H9 (cell line): Measurements from ENCODE around the gene GHRHR. TPM values are rescaled to one million over a fixed set of nuclear protein-coding genes. Genes with fewer than 3 reads are reported as not detected.
A peak's percentile ranks its signal among the peaks of the same experiment; 100 is the strongest.

ENCODE experiments used
- DNase-seq: peaks from one replicate; pipeline ENCODE4 v3.0.0-alpha.2; 2017
- H2AFZ ChIP-seq: one replicate; pipeline ENCODE4 v1.6.1; 2013; ENCODE audit warnings: mild to moderate bottlenecking, low read length, control low read depth, moderate library complexity
- H2AK5ac ChIP-seq: 2 replicates; pipeline ENCODE4 v1.6.1; 2013; ENCODE audit warnings: low read length, control low read depth, mixed read lengths; ENCODE audit not compliant: insufficient read length
- H2BK120ac ChIP-seq: one replicate; pipeline ENCODE4 v1.6.1; 2013; ENCODE audit warnings: low read depth, mild to moderate bottlenecking, low read length, control low read depth, inconsistent platforms; ENCODE audit not compliant: poor library complexity, severe bottlenecking
- H2BK12ac ChIP-seq: 2 replicates; pipeline ENCODE4 v1.6.1; 2013; ENCODE audit warnings: low read length, control low read depth, mixed read lengths, low read depth; ENCODE audit not compliant: insufficient read length
- H2BK15ac ChIP-seq: 2 replicates; pipeline ENCODE4 v1.6.1; 2013; ENCODE audit warnings: low read depth, low read length, control low read depth
- H2BK20ac ChIP-seq: one replicate; pipeline ENCODE4 v1.6.1; 2013; ENCODE audit warnings: low read depth, mild to moderate bottlenecking, low read length, control low read depth, inconsistent platforms; ENCODE audit not compliant: poor library complexity, severe bottlenecking
- H2BK5ac ChIP-seq: 2 replicates; pipeline ENCODE4 v1.6.1; 2013; ENCODE audit warnings: low read length, control low read depth, mixed read lengths; ENCODE audit not compliant: insufficient read length
- H3K14ac ChIP-seq: 2 replicates; pipeline ENCODE4 v1.6.1; 2013; ENCODE audit warnings: low read length, control low read depth; ENCODE audit not compliant: insufficient read depth
- H3K18ac ChIP-seq: 2 replicates; pipeline ENCODE4 v1.6.1; 2013; ENCODE audit warnings: low read depth, mild to moderate bottlenecking, mixed read lengths, low read length, control low read depth; ENCODE audit not compliant: insufficient read length
- H3K23ac ChIP-seq: 2 replicates; pipeline ENCODE4 v1.6.1; 2013; ENCODE audit warnings: low read length, control low read depth, mixed read lengths, low read depth; ENCODE audit not compliant: insufficient read length
- H3K23me2 ChIP-seq: 2 replicates; pipeline ENCODE4 v1.6.1; 2013; ENCODE audit warnings: low read depth, mild to moderate bottlenecking, mixed read lengths, low read length, control low read depth; ENCODE audit not compliant: insufficient read length, poor library complexity, severe bottlenecking
- H3K27ac ChIP-seq: 2 replicates; pipeline ENCODE4 v1.5.1; 2013; ENCODE audit warnings: low read length, control low read depth, mixed read lengths, low read depth; ENCODE audit not compliant: insufficient read length
- H3K27me3 ChIP-seq: 2 replicates; pipeline ENCODE4 v1.6.1; 2013; ENCODE audit warnings: low read length, control low read depth, inconsistent platforms; ENCODE audit not compliant: insufficient read depth
- H3K4ac ChIP-seq: 2 replicates; pipeline ENCODE4 v1.6.1; 2013; ENCODE audit warnings: low read depth, mild to moderate bottlenecking, control low read depth, inconsistent platforms, low read length, moderate library complexity
- H3K4me1 ChIP-seq: 2 replicates; pipeline ENCODE4 v1.6.1; 2013; ENCODE audit warnings: low read length, control low read depth, inconsistent platforms; ENCODE audit not compliant: insufficient read depth
- H3K4me2 ChIP-seq: 2 replicates; pipeline ENCODE4 v1.6.1; 2013; ENCODE audit warnings: low read length, control low read depth, mixed read lengths; ENCODE audit not compliant: insufficient read length, insufficient read depth
- H3K56ac ChIP-seq: 2 replicates; pipeline ENCODE4 v1.6.1; 2013; ENCODE audit warnings: low read depth, mild to moderate bottlenecking, mixed read lengths, low read length, control low read depth; ENCODE audit not compliant: insufficient read length
- H3K79me1 ChIP-seq: 2 replicates; pipeline ENCODE4 v1.6.1; 2013; ENCODE audit warnings: low read depth, mild to moderate bottlenecking, moderate library complexity, low read length, control low read depth, inconsistent platforms; ENCODE audit not compliant: insufficient read depth, poor library complexity, severe bottlenecking
- H3K79me2 ChIP-seq: 2 replicates; pipeline ENCODE4 v1.6.1; 2013; ENCODE audit warnings: low read length, control low read depth, inconsistent platforms; ENCODE audit not compliant: insufficient read depth
- H3K9ac ChIP-seq: 2 replicates; pipeline ENCODE4 v1.6.1; 2013; ENCODE audit warnings: low read length, control low read depth, mixed read lengths; ENCODE audit not compliant: insufficient read length; ENCODE audit errors: extremely low read depth
- H3K9me3 ChIP-seq: one replicate; pipeline ENCODE4 v1.6.1; 2013; ENCODE audit warnings: low read depth, low read length, inconsistent platforms; ENCODE audit not compliant: control insufficient read depth
- H3T11ph ChIP-seq: one replicate; pipeline ENCODE4 v1.6.1; 2013; ENCODE audit warnings: mild to moderate bottlenecking, low read length, control low read depth, inconsistent platforms
- H4K20me1 ChIP-seq: one replicate; pipeline ENCODE4 v1.6.1; 2013; ENCODE audit not compliant: control insufficient read depth, insufficient read length, insufficient read depth
- H4K5ac ChIP-seq: 2 replicates; pipeline ENCODE4 v1.6.1; 2013; ENCODE audit warnings: low read depth, mild to moderate bottlenecking, mixed read lengths, low read length, control low read depth; ENCODE audit not compliant: insufficient read length
- H4K8ac ChIP-seq: replicated peaks from 2 replicates; pipeline ENCODE4 v1.6.1; 2013; ENCODE audit warnings: low read length, control low read depth, mixed read lengths, low read depth; ENCODE audit not compliant: insufficient read length
- H4K91ac ChIP-seq: 2 replicates; pipeline ENCODE4 v1.6.1; 2013; ENCODE audit warnings: low read depth, mild to moderate bottlenecking, moderate library complexity, mixed read lengths, low read length, control low read depth; ENCODE audit not compliant: insufficient read length
- H3K27ac Mint-ChIP-seq, 3 experiments: 2 replicates in 2 of 3; 3 replicates in 1 of 3; pipeline ENCODE4 v1.8.0; 2020 to 2021; ENCODE audit warnings: mixed read lengths in 3 of 3, mild to moderate bottlenecking in 1 of 3, moderate library complexity in 1 of 3
- H3K27me3 Mint-ChIP-seq: 2 replicates; pipeline ENCODE4 v1.8.0; 2021; ENCODE audit warnings: low read depth, mild to moderate bottlenecking, moderate library complexity, mixed read lengths
- H3K36me3 Mint-ChIP-seq, 3 experiments: 2 replicates in 2 of 3; 3 replicates in 1 of 3; pipeline ENCODE4 v1.8.0; 2020 to 2021; ENCODE audit warnings: low read depth in 3 of 3, mixed read lengths in 3 of 3; ENCODE audit not compliant: insufficient read depth in 1 of 3
- H3K4me1 Mint-ChIP-seq, 2 experiments: 2 replicates each; pipeline ENCODE4 v1.8.0; 2020; ENCODE audit warnings: mixed read lengths in 2 of 2
- H3K4me3 Mint-ChIP-seq, 2 experiments: 2 replicates in 1 of 2; 3 replicates in 1 of 2; pipeline ENCODE4 v1.8.0; 2020 to 2021; ENCODE audit warnings: mild to moderate bottlenecking in 2 of 2, mixed read lengths in 2 of 2, moderate library complexity in 1 of 2
- H3K9me3 Mint-ChIP-seq, 2 experiments: 2 replicates in 1 of 2; 3 replicates in 1 of 2; pipeline ENCODE4 v1.8.0; 2020; ENCODE audit warnings: mild to moderate bottlenecking in 2 of 2, mixed read lengths in 2 of 2, moderate library complexity in 1 of 2
- CTCF ChIP-seq: fragments of 200-600 bp; sonication (generic); conservative IDR thresholded peaks from 3 replicates; pipeline ENCODE4 v1.8.0; 2021; ENCODE audit warnings: antibody characterized with exemption, mild to moderate bottlenecking
- WGBS: extraction: QIAGEN DNeasy Blood & Tissue Kit; methylation state at CpG from one replicate; pipeline ENCODE4 v1.1.7; 2013; ENCODE audit warnings: missing lambda C conversion rate, low lambda C conversion rate, mixed read lengths; ENCODE audit not compliant: insufficient read length; ENCODE audit errors: extremely low coverage; 5-methylcytosine and 5-hydroxymethylcytosine counted together
- total RNA-seq: library from RNA; stranded (reverse); gene quantifications from 2 replicates; pipeline ENCODE4 v1.2.1, GENCODE V29; 2021

The GHRHR gene
- total RNA-seq, 1 experiment from 2014 or later = 7.4 TPM

GRCh38 chr7:30925913-30926312, 37.8 kb upstream of the GHRHR start:
- H3K27ac ChIP-seq = no peak overlapping the region
- H3K27me3 Mint-ChIP-seq = peaks cover 39% of the 10 kb centered on the region

More at GRCh38 chr7:30925913-30926312, 37.8 kb upstream of the GHRHR start:
- no peak for TF ChIP-seq CTCF
- H3K4me1 Mint-ChIP-seq = peaks cover 0 to 3% of the 10 kb centered on the region in 2 experiments; a peak in 2 of 4 replicates
- Histone ChIP-seq H4K20me1 (no peaks in the 10 kb centered on the region), H2BK12ac (no peak overlapping the region), H2BK20ac (no peak overlapping the region), H2BK15ac (no peak overlapping the region), H3K23me2 (no peaks in the 10 kb centered on the region), H2AFZ (no peak overlapping the region), H4K91ac (no peak overlapping the region), H3K18ac (no peak overlapping the region), H3K14ac (no peak overlapping the region; the same call in 1 of the 2 replicates), H4K8ac (no peak overlapping the region), H3K9me3 (no peaks in the 10 kb centered on the region), H3K4ac (no peak overlapping the region), H3K4me1 (no peaks in the 10 kb centered on the region), H3K23ac (no peak overlapping the region), H3T11ph (no peak overlapping the region), H3K56ac (no peak overlapping the region), H3K27me3 (no peaks in the 10 kb centered on the region), H4K5ac (no peak overlapping the region), H2BK5ac (no peak overlapping the region), H3K9ac (no peak overlapping the region), H3K4me2 (no peak overlapping the region), H2AK5ac (no peak overlapping the region), H3K79me1 (no peaks in the 10 kb centered on the region), H3K79me2 (no peaks in the 10 kb centered on the region), H2BK120ac (no peak overlapping the region)
- no peak overlapping the region for H3K4me3 Mint-ChIP-seq
- DNase-seq = peak; percentile 11
- H3K36me3 Mint-ChIP-seq = no peaks in the 10 kb centered on the region
- no peak overlapping the region; a peak in 1 of 7 replicates for H3K27ac Mint-ChIP-seq
- no CpG with 5 or more reads among the region's 5 CpGs for WGBS
- no peaks in the 10 kb centered on the region; a peak in 1 of 5 replicates for H3K9me3 Mint-ChIP-seq
